Naive thymus-derived CD8-positive, alpha-beta T cell (primary cell): ENCODE measurements around the gene KRTAP22-1. TPM values are rescaled to one million over a fixed set of nuclear protein-coding genes. Genes with fewer than 3 reads are reported as not detected.

Source experiments
- ATAC-seq, 2 donors: fragments of 150-1000 bp; cut with Tn5 transposase in 1 of 2; sonication (Bioruptor Pico), chemical (Tn5 transposase) in 1 of 2; 1 replicate in 1 of 2; 2 replicates in 1 of 2; pipeline ENCODE4 v1.10.0; 2021; ENCODE audit warnings: mild to moderate bottlenecking in 2 of 2, moderate library complexity in 2 of 2
- POLR2A ChIA-PET: fragments of 350-600 bp; sonication (Branson Sonifier 250); formaldehyde crosslinking; loops from one replicate; lab custom pipeline; 2021; ENCODE audit warnings: antibody characterized with exemption; lab: Charles Lee
- DNase-seq, 10 donors: peaks; one replicate each; pipeline versions ENCODE4 v3.0.0 to v3.0.0-alpha.2; 2020 to 2022
- H3K27ac Mint-ChIP-seq, 10 donors: one replicate each; pipeline ENCODE4 v1.8.0; 2020 to 2022; ENCODE audit warnings: mild to moderate bottlenecking in 10 of 10, mixed read lengths in 10 of 10, moderate library complexity in 4 of 10, inconsistent platforms in 1 of 10
- H3K27me3 Mint-ChIP-seq, 5 donors: one replicate each; pipeline ENCODE4 v1.8.0; 2021 to 2022; ENCODE audit warnings: mixed read lengths in 5 of 5
- H3K36me3 Mint-ChIP-seq, 3 donors: one replicate each; pipeline ENCODE4 v1.8.0; 2020 to 2022; ENCODE audit warnings: mixed read lengths in 3 of 3, mild to moderate bottlenecking in 2 of 3, inconsistent platforms in 1 of 3
- H3K4me1 Mint-ChIP-seq, 4 donors: one replicate each; pipeline ENCODE4 v1.8.0; 2021 to 2022; ENCODE audit warnings: mixed read lengths in 4 of 4
- H3K4me3 Mint-ChIP-seq, 10 donors: one replicate each; pipeline ENCODE4 v1.8.0; 2020 to 2022; ENCODE audit warnings: mild to moderate bottlenecking in 10 of 10, mixed read lengths in 10 of 10, moderate library complexity in 6 of 10, inconsistent platforms in 1 of 10
- H3K9me3 Mint-ChIP-seq, 9 donors: one replicate each; pipeline ENCODE4 v1.8.0; 2020 to 2022; ENCODE audit warnings: mixed read lengths in 9 of 9, mild to moderate bottlenecking in 3 of 9, inconsistent platforms in 1 of 9, moderate library complexity in 1 of 9
- polyA plus RNA-seq, 3 donors: library from polyadenylated mRNA; unstranded; fragments of 300-500 nt; fragmentation: Illumina TruSeq; gene quantifications; one replicate each; pipeline ENCODE4 v1.2.3, GENCODE V29; 2021
- total RNA-seq, 8 experiments: library from RNA in 2 of 8; stranded (reverse) in 2 of 8; gene quantifications; one replicate each; pipeline ENCODE4 v1.2.3 and lab custom pipeline; 2021 to 2026

Gene KRTAP22-1
- total RNA-seq (not detected), polyA plus RNA-seq (not detected), total RNA-seq (lab: John Stamatoyannopoulos, UW) (0 reads per million in 6 experiments)

DNA sequence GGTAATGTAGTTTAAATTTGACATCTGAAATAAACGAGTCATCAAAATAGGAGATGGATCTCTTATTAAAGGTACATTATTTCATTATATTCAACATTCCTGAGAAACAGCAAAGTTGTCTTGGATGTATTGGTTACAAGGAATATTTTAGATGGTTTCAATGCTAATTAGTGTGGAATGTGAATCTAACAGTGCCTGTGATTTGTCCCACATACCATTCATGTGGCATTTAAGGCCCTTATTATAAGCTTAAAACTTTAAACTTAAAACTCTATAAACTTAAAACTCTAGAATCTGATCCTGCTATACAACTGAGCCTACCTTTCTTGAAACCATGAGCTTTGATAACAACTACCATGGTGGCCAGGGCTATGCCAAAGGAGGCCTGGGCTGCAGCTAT is at the start of gene KRTAP22-1:
Gene KRTAP22-1 (plus strand): TSS at position 301 of the 400 bp plus-strand sequence.
- Mint-ChIP-seq H3K36me3 (no peaks in the 10 kb centered on the region), H3K27ac (no peak within 1 kb of the TSS), H3K4me1 (no peaks in the 10 kb centered on the region), H3K4me3 (no peak within 1 kb of the TSS), H3K9me3 (peaks cover 0 to 11% (median 5%) of the 10 kb centered on the region in 9 donors), H3K27me3 (peaks cover 0 to 10% (median 0%) of the 10 kb centered on the region in 5 donors)
- DNase-seq, result no peak
- no peak for ATAC-seq
- POLR2A ChIA-PET, result no interaction called here

DNA sequence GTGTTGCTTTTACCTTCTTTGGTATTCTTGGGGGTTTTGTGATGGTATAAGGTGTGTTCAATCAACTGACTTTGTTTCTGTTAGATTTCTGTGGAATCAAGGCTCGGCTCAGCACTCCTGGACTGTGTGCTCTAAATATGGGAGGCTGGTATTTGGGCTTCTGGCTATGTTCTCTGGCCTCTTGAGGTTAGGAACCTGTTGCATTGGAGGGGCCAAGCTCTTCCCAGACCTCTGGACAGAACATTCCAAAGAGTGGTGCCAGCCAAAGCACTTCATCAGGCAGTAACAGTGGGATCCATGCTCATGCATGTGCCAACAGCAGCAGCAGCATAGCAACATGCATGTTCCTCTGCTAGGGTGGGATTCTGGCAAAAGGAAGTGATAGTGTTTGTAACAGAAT is 48.1 kb upstream of the KRTAP22-1 start:
- peaks cover 0 to 35% (median 9%) of the 10 kb centered on the region in 5 donors for H3K27me3 Mint-ChIP-seq
- H3K27ac Mint-ChIP-seq, result no peak overlapping the region
- ATAC-seq, result no peak
- POLR2A ChIA-PET, result no interaction called here
- H3K4me3 Mint-ChIP-seq, result no peak overlapping the region
- H3K9me3 Mint-ChIP-seq, result peaks cover 2 to 30% (median 12%) of the 10 kb centered on the region in 9 donors
- H3K4me1 Mint-ChIP-seq, result no peaks in the 10 kb centered on the region
- H3K36me3 Mint-ChIP-seq, result peaks cover 0 to 5% (median 0%) of the 10 kb centered on the region in 3 donors
- DNase-seq, result no peak

DNA sequence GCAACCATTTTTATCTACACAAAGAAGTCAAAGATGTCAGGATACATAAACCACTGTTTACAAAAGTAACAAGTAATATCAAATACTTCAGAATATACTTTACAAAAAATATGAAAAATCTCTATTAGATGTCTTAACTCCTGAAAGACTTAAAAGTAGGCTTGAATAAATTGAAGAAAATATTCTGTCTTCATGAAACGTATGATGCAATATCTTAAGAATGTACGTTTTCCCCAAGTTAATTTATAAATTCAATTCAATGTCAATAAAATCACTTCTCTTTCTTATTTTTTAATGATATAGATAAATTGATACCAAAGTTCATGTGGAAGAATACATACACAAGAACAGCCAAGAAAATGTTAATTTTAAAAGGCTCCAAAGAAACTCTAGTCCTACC is 45.8 kb upstream of the KRTAP22-1 start:
- Mint-ChIP-seq H3K36me3 (peaks cover 0 to 5% (median 0%) of the 10 kb centered on the region in 3 donors), H3K27me3 (peaks cover 0 to 28% (median 9%) of the 10 kb centered on the region in 5 donors), H3K4me3 (no peak overlapping the region), H3K4me1 (no peaks in the 10 kb centered on the region), H3K27ac (no peak overlapping the region), H3K9me3 (peaks cover 2 to 29% (median 12%) of the 10 kb centered on the region in 9 donors)
- ATAC-seq, result no peak
- POLR2A ChIA-PET, result no interaction called here
- no peak for DNase-seq

DNA sequence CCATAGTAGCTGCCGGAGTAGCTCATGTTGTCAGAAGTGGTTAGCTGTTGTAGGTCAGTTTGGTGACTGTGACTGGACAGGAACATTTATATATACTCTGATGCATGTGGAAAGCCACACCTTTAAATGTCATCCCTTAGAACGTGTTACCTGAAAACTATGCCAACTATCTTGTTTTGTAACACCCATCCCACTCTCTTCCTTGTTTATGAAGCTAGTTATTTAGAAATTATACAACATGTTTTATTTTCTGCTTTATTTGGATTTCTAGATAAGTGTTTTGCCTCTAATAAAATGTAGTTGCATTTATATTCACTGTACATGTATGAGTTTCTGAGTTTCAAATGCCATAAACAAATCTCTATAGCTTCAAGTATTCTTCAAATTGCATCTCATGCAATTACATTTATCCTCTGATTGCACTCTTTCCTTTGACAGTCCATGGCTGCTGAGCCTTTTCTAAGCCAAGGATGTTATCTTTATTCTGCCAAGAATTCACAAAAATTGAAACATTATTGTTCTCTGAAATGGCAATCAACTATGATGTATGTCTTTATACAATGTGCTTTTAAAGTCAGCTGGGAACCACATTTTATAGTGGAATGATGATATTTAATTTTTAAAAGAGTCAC is 39.5 kb upstream of the KRTAP22-1 start, which contains the start of gene KRTAP19-7:
Gene KRTAP19-7 (minus strand): TSS at position 51 of the 632 bp plus-strand sequence. CDS start 25 bp downstream, at position 26.
- POLR2A ChIA-PET, result no interaction called here
- ATAC-seq, result no peak

DNA sequence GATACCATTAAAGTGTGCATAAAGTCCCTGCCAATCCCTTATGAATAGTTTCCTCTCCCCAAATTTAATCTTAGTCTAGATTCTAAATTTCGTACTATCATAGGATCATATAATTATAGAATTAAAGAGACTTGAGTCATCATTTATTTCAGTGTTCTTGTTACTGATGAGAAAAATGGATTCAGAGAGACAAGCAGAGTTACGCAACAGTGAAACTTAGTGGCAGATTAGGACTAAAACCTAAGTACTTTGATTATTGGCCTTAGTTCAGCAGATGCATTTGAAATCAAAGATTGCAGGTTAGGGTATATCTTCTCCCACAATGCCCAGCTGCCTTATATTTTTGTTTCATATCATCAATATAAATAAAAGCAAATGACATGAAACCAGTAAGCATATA is 38.9 kb upstream of the KRTAP22-1 start:
- H3K27ac Mint-ChIP-seq, result no peak overlapping the region
- peaks cover 0 to 3% (median 0%) of the 10 kb centered on the region in 5 donors for H3K27me3 Mint-ChIP-seq
- POLR2A ChIA-PET, result no interaction called here
- H3K9me3 Mint-ChIP-seq, result peaks cover 0 to 5% (median 0%) of the 10 kb centered on the region in 9 donors
- H3K4me1 Mint-ChIP-seq, result no peaks in the 10 kb centered on the region
- H3K36me3 Mint-ChIP-seq, result no peaks in the 10 kb centered on the region
- H3K4me3 Mint-ChIP-seq, result no peak overlapping the region
- DNase-seq, result no peak
- no peak for ATAC-seq

More for the DNA sequence above, 39.5 kb upstream of the KRTAP22-1 start, which contains the start of gene KRTAP19-7:
- no peaks in the 10 kb centered on the region for H3K36me3 Mint-ChIP-seq
- peaks cover 0 to 3% (median 0%) of the 10 kb centered on the region in 5 donors for H3K27me3 Mint-ChIP-seq
- no peaks in the 10 kb centered on the region for H3K4me1 Mint-ChIP-seq
- peaks cover 0 to 5% (median 0%) of the 10 kb centered on the region in 9 donors for H3K9me3 Mint-ChIP-seq
- no peak within 1 kb of the TSS for H3K4me3 Mint-ChIP-seq
- DNase-seq, result no peak
- no peak within 1 kb of the TSS for H3K27ac Mint-ChIP-seq

DNA sequence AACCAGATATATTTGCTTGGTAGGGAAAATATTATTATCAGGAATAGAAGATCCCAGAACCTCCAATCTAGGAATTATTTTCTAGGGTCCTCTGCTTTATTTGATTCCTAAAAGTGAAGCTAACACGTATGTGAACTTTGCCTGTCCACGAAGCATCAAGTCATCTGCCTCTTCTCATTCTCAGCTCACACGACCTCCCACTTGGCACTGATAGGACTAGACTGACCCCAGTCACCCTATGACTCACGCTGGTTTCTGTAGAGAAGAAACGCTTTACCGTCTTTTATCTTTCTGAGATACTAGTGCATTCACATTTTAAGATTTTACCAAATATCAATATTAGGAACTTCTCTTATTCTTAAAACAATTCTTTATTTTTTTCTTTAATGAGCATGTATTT is 37.8 kb upstream of the KRTAP22-1 start:
- POLR2A ChIA-PET, result no interaction called here
- H3K9me3 Mint-ChIP-seq, result peaks cover 0 to 5% (median 0%) of the 10 kb centered on the region in 9 donors
- H3K4me3 Mint-ChIP-seq, result no peak overlapping the region
- H3K27ac Mint-ChIP-seq, result no peak overlapping the region
- peaks cover 0 to 3% (median 0%) of the 10 kb centered on the region in 5 donors for H3K27me3 Mint-ChIP-seq
- H3K4me1 Mint-ChIP-seq, result no peaks in the 10 kb centered on the region
- DNase-seq (no peak), ATAC-seq (no peak)
- H3K36me3 Mint-ChIP-seq, result no peaks in the 10 kb centered on the region

DNA sequence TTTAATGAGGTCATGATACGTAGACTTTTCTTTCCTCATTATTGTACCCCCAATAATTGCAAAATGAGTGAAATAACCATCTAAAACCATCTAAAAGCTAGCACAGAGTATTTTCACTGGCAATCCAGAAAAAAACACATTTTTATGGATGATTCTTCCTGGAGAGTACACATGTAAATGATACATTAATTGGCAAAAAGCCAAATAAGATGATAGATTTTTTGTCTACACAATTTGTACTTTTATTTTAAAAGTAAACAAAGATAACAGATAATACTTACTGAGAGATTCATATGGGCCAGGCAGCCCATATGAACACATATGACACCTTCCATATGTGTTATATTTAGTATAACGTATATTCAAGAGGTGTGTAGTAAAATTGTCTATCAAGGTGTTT is 37.3 kb upstream of the KRTAP22-1 start:
- no peaks in the 10 kb centered on the region for H3K36me3 Mint-ChIP-seq
- no peak overlapping the region for H3K4me3 Mint-ChIP-seq
- H3K27ac Mint-ChIP-seq, result no peak overlapping the region
- ATAC-seq (no peak), DNase-seq (no peak)
- H3K27me3 Mint-ChIP-seq, result peaks cover 0 to 4% (median under 1%) of the 10 kb centered on the region in 5 donors
- POLR2A ChIA-PET, result interaction anchor here (0.7 kb wide), 1 partner anchor 546 kb away, joined by 3 read pairs; no protein-coding TSS in a partner anchor
- H3K4me1 Mint-ChIP-seq, result no peaks in the 10 kb centered on the region
- H3K9me3 Mint-ChIP-seq, result peaks cover 0 to 5% (median 0%) of the 10 kb centered on the region in 9 donors

DNA sequence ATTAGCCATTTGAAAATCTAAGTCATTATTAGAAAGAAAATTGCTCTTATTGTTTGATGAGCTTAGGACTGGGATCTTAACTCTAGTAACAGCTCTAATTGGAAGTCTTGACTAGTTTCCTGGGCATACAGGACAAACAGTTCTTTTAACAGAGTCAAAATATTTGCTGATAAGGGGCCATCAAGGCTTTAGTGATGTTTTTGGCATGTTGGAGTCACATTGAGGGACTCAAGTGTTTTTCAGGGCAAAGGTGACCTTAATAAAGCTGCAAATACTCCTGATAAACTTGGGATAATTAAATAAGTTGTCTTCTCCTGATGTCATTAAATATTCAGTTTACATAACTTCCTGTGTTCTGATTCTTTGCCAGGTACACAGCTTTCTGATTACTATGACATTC is 33.3 kb upstream of the KRTAP22-1 start:
- H3K4me3 Mint-ChIP-seq, result no peak overlapping the region
- DNase-seq, result no peak
- H3K9me3 Mint-ChIP-seq, result peaks cover 0 to 14% (median 0%) of the 10 kb centered on the region in 9 donors
- no peak for ATAC-seq
- H3K4me1 Mint-ChIP-seq, result no peaks in the 10 kb centered on the region
- H3K36me3 Mint-ChIP-seq, result no peaks in the 10 kb centered on the region
- H3K27me3 Mint-ChIP-seq, result peaks cover 0 to 7% (median 0%) of the 10 kb centered on the region in 5 donors
- POLR2A ChIA-PET, result no interaction called here
- H3K27ac Mint-ChIP-seq, result no peak overlapping the region

DNA sequence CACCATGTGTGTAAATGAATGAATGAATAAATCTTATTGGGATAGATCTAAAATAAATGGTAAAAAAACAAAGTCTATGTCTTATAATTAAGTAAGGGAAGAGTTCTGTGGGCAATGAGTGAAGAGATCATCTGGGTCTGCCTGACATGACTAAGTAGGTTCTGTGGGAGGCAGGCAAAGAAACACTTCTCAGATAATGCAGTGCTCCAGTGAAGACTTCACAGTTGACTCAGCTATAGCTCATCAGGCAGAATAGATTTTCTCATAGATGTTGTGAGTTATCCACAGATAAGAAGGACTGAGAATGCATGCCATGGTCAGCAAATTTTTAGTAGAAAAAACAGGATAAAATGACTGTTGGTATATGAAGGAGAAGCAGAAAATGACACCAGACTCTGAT is 23.1 kb upstream of the KRTAP22-1 start:
- ATAC-seq, result no peak
- Mint-ChIP-seq H3K4me1 (no peaks in the 10 kb centered on the region), H3K27ac (no peak overlapping the region), H3K36me3 (no peaks in the 10 kb centered on the region), H3K4me3 (no peak overlapping the region), H3K27me3 (peaks cover 0 to 8% (median 2%) of the 10 kb centered on the region in 5 donors), H3K9me3 (peaks cover 0 to 15% (median 3%) of the 10 kb centered on the region in 9 donors)
- POLR2A ChIA-PET, result no interaction called here
- DNase-seq, result no peak

DNA sequence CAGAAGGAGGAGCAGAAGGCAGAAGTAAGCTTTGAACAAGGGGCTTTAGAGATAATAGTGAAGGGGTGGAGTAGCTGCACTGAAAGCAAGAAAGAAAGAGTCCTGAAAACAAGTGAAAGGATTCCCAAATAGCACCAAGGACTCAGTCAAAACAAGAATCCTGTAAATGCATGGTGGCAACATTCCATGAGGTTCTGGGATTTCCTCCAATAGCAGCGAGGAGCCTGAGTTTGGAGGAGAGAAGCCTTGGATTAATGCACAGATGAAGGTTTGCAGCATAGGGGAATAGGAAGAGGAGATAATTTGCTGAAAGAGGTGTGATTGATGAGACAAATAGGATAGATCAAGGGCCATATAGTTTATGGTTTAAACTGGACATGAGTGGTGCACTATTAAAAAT is 21.5 kb upstream of the KRTAP22-1 start:
- H3K4me1 Mint-ChIP-seq, result no peaks in the 10 kb centered on the region
- H3K27ac Mint-ChIP-seq, result no peak overlapping the region
- H3K36me3 Mint-ChIP-seq, result no peaks in the 10 kb centered on the region
- DNase-seq (no peak), ATAC-seq (no peak)
- POLR2A ChIA-PET, result no interaction called here
- H3K9me3 Mint-ChIP-seq, result peaks cover 0 to 12% (median 3%) of the 10 kb centered on the region in 9 donors
- peaks cover 0 to 8% (median 0%) of the 10 kb centered on the region in 5 donors for H3K27me3 Mint-ChIP-seq
- no peak overlapping the region for H3K4me3 Mint-ChIP-seq

DNA sequence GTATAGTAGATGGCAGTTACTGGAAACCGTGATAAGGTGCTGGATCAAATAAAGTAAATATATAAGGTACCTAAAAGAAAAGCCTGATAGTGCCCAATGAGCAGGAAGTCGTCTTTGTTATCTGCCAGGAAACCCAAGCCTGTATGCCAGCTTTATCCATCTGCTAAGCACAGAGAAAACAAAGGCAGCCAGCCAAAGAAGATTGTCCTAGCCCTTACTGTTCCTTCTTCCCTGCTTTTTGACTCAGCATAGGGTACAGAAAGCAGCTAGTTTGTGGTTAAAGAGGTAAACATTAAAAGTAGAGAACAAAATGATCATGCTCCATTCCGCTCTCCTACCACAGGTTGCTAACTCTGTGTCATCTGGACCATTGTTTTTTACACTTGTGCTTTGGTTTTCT is 20.8 kb upstream of the KRTAP22-1 start:
- ATAC-seq (no peak), DNase-seq (no peak)
- Mint-ChIP-seq H3K27me3 (peaks cover 0 to 15% (median 2%) of the 10 kb centered on the region in 5 donors), H3K27ac (no peak overlapping the region), H3K4me1 (no peaks in the 10 kb centered on the region), H3K4me3 (no peak overlapping the region), H3K36me3 (no peaks in the 10 kb centered on the region), H3K9me3 (peaks cover 0 to 20% (median 3%) of the 10 kb centered on the region in 9 donors)
- POLR2A ChIA-PET, result no interaction called here

DNA sequence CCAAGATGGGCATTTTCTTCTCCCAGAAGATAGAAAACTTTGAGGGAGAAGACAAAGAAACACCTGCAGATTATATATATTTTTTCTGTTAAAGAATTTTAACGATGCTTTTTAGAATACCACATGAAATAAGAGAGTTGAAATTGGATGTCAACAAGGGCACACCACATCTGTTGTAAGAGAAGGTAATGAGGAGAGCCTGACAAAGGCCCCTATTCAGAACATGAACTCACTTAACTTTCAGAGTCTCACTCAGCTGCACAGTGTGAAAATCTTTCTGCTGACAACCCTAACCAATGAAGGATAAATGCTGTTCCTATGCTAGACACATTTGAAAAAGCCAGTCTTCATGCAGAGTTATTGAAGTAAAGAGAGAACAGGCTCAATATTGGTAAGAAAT is 18.0 kb upstream of the KRTAP22-1 start:
- DNase-seq (no peak), ATAC-seq (no peak)
- H3K36me3 Mint-ChIP-seq, result no peaks in the 10 kb centered on the region
- H3K27me3 Mint-ChIP-seq, result peaks cover 0 to 12% (median 0%) of the 10 kb centered on the region in 5 donors
- H3K4me3 Mint-ChIP-seq, result no peak overlapping the region
- no peak overlapping the region for H3K27ac Mint-ChIP-seq
- peaks cover 0 to 16% (median 0%) of the 10 kb centered on the region in 9 donors for H3K9me3 Mint-ChIP-seq
- no peaks in the 10 kb centered on the region for H3K4me1 Mint-ChIP-seq
- POLR2A ChIA-PET, result no interaction called here

DNA sequence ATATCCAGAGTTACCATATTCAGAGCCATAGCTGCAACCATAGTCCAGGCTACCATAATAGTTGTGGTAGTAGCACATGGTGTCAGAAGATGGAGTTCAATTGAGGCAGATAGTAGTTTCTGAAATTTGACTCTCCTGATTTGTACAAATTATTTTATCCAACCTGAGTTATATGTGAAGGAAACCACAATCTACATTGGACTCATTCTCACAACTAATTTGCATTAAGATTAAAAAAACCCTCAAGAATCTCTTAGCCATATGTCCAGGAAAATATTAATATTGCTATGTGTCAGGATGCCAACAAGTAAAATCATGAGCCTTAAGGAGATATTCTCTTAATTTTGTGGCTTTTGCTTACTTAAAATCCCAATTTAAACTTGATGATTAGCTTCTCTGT is 10.6 kb upstream of the KRTAP22-1 start, which contains the start of gene KRTAP22-2:
Gene KRTAP22-2 (minus strand): TSS at position 101 of the 400 bp plus-strand sequence.
- peaks cover 0 to 2% (median 0%) of the 10 kb centered on the region in 5 donors for H3K27me3 Mint-ChIP-seq
- POLR2A ChIA-PET, result no interaction called here
- H3K9me3 Mint-ChIP-seq, result peaks cover 0 to 1% (median 0%) of the 10 kb centered on the region in 9 donors
- ATAC-seq (no peak), DNase-seq (no peak)
- no peak within 1 kb of the TSS for H3K4me3 Mint-ChIP-seq
- no peaks in the 10 kb centered on the region for H3K4me1 Mint-ChIP-seq
- no peak within 1 kb of the TSS for H3K27ac Mint-ChIP-seq
- no peaks in the 10 kb centered on the region for H3K36me3 Mint-ChIP-seq
